ENCODE measurements around the gene PTPRD. TPM values are rescaled to one million over a fixed set of nuclear protein-coding genes. Genes with fewer than 3 reads are reported as not detected.
"Not testable (repeated sequence)": the region's sequence is repeated elsewhere in the genome, so short reads cannot be mapped to it uniquely, and the experiment has no call there.

Gene PTPRD
- total RNA-seq, 1 donor, result 11.5 TPM

DNA sequence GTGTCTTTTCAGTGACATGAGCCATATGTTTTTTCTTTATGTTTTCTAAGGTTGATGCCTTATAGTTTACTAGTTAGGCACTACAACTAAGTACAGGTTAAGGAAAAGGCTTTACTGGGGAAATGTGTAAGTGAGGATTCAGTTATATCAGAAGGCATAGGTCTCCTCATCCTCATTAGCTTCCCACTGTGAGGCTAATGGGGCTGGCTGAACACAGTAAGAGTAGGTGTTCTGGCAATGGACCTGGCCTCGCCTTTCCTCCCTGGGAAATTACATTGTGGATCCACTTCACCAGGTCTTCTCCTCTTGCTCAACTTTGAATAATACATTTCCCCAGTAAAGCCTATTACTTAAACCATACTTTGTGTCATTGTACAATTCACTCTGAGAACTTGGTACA, 225.5 kb downstream of the PTPRD start:
- TF ChIP-seq, protein P1, sequence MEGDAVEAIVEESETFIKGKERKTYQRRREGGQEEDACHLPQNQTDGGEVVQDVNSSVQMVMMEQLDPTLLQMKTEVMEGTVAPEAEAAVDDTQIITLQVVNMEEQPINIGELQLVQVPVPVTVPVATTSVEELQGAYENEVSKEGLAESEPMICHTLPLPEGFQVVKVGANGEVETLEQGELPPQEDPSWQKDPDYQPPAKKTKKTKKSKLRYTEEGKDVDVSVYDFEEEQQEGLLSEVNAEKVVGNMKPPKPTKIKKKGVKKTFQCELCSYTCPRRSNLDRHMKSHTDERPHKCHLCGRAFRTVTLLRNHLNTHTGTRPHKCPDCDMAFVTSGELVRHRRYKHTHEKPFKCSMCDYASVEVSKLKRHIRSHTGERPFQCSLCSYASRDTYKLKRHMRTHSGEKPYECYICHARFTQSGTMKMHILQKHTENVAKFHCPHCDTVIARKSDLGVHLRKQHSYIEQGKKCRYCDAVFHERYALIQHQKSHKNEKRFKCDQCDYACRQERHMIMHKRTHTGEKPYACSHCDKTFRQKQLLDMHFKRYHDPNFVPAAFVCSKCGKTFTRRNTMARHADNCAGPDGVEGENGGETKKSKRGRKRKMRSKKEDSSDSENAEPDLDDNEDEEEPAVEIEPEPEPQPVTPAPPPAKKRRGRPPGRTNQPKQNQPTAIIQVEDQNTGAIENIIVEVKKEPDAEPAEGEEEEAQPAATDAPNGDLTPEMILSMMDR (IDR thresholded peaks at IDR 0.05; ENCODE audit: insufficient read depth, low read length), result no peak
- H3K4me3 ChIP-seq (ENCODE audit: low read depth, low read length), result no peak overlapping the region

DNA sequence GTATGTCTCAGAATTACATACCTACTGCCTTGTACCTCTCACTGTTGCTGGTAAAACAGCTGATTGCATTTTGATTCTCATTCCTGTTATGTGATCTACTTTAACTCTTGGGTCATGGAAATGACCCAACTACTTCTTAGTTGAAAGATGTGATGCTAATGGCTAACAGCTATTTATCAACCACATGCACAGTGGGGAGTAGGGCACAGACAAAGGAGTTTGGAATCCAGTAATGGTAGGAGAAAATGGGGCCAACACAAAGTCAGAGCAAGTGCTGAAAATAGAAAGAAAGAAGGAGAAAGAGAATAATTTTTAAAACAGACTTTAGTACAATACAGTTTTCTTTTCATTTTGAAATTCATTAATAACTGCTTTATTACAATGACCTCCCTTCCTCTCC, 241.0 kb downstream of the PTPRD start:
- H3K4me3 ChIP-seq (ENCODE audit: low read depth, low read length), result no peak overlapping the region
- DNase-seq (ENCODE audit: low read depth), result no peak
- TF ChIP-seq, protein P1 (IDR thresholded peaks at IDR 0.05; ENCODE audit: insufficient read depth, low read length), result no peak

More for the DNA sequence above, 225.5 kb downstream of the PTPRD start:
- DNase-seq (ENCODE audit: low read depth), result no peak

DNA sequence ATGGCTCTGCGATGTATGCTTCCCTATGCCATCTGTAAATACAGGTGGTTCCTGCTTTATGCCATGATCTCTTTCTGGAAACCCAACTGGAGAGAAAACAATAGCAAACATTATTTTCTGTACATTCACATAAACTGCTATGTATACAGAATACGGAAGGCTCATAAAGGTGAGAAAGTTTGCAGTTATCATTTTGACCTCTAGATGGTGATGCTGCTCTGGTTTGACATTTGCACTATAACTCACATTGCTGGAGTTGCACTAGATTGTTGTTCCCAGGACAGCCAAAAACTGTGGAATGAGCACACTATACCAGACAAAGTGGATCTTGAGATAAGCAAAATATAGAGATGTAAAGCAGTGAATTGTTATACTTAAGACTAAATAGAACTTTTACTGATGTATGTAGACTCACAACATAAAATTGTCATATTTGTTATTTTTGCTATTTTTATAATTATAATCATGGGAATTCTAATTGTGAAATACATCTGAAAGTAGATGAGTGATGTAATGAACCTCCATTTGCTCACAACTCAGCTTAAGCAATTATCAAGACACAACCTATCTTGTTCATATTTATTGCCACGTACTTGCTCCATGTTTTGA, 246.5 kb downstream of the PTPRD start:
- TF ChIP-seq, protein P1 (IDR thresholded peaks at IDR 0.05; ENCODE audit: insufficient read depth, low read length), result peak; percentile 52
- DNase-seq (ENCODE audit: low read depth), result peak; percentile 22
- H3K4me3 ChIP-seq (ENCODE audit: low read depth, low read length), result no peak overlapping the region

DNA sequence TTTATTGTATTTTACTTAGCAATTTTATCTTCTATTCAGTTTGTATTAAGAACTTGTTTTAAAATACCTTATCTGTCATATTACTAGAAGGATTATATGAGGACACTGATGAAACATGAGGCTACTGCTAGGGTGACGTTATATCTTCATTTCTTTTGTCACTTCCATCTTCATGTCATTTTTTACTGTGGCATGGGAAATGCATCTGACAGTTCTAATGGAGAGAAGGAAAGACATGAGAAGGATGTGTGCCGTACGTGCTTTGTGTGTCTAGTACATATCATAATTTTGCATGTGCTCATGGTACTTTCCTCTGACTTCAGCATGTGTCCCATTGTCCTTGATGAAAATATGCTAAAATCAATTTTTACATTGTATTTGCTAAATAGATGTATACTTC, 258.2 kb downstream of the PTPRD start:
- H3K4me3 ChIP-seq (ENCODE audit: low read depth, low read length), result no peak overlapping the region
- DNase-seq (ENCODE audit: low read depth), result no peak
- TF ChIP-seq, protein P1 (IDR thresholded peaks at IDR 0.05; ENCODE audit: insufficient read depth, low read length), result no peak

DNA sequence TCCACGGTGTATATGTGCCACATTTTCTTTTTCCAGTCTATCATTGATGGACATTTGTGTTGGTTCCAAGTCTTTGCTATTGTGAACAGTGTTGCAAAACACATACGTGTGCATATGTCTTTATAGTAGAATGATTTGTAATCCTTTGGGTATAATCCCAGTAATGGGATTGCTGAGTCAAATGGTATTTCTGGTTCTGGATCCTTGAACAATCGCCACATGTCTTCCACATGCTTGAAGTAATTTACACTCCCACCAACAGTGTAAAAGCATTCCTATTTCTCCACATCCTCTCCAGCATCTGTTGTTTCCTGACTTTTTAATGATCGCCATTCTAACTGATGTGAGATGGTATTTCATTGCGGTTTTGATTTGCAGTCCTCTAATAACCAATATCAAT, 267.2 kb downstream of the PTPRD start:
- DNase-seq (ENCODE audit: low read depth); H3K4me3 ChIP-seq (ENCODE audit: low read depth, low read length): not testable (repeated sequence)

DNA sequence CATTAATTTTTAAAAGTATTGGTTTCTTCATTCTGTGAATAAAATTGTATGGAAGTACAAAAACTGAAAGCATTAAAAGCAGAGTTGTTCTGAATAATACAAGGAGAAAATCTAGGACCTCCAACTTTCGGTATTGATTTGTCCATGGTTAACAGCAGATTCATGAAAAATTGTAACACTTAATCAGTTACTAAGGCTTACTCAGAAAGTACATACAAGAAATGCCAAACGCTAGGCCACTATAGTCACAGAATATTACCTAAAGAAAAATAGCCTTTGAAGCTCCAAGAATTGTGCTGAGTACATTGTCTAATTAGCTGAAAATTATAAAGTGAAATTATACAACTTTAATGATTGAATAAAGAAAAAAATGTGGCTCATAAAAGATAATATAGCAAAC, 271.7 kb downstream of the PTPRD start:
- no peak for DNase-seq (ENCODE audit: low read depth)
- TF ChIP-seq, protein P1 (IDR thresholded peaks at IDR 0.05; ENCODE audit: insufficient read depth, low read length), result no peak
- no peak overlapping the region for H3K4me3 ChIP-seq (ENCODE audit: low read depth, low read length)

DNA sequence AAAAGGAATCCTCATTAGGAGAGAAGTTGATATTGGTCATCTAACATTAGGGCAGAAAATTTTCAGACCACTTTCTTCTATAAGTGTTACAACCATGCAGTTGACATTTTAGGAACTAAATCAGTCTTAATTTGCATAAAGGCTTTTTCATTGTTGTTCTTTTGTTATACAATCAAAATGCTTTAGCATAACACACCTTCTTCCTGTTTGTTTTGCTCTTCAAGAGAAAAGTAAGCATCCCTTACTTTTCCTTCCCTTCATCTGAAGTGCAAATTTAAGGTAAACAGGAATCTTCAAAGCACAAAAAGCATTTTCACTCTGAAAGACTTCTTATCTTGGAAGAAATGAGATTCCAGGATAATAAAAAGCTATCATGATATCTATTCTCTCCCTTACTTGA, 273.6 kb downstream of the PTPRD start:
- H3K4me3 ChIP-seq (ENCODE audit: low read depth, low read length), result no peak overlapping the region
- no peak for DNase-seq (ENCODE audit: low read depth)
- TF ChIP-seq, protein P1 (IDR thresholded peaks at IDR 0.05; ENCODE audit: insufficient read depth, low read length), result no peak
